NK-92 (cell line): ENCODE data around the gene HDAC7.

Experiments used
- DNase-seq: peaks from one replicate; lab custom pipeline; 2025; ENCODE audit not compliant: unreplicated experiment; lab: John Stamatoyannopoulos, UW

HDAC7 gene

GRCh38 chr12:47734725-47735480, 84.8 kb downstream of the HDAC7 start:
- DNase-seq: no peak

GRCh38 chr12:47733142-47733541, 86.6 kb downstream of the HDAC7 start:
- no peak for DNase-seq
